ENCODE measurements around the gene JUP.

- no peak for TF ChIP-seq MAX (IDR thresholded peaks at IDR 0.05; ENCODE audit: low read depth)
- TF ChIP-seq CTCF (IDR thresholded peaks at IDR 0.05), result no peak
- no peak for TF ChIP-seq RAD21 (IDR thresholded peaks at IDR 0.05; ENCODE audit: low read length)
- no peak for TF ChIP-seq ELF1 (IDR thresholded peaks at IDR 0.05)
- TF ChIP-seq JUND (IDR thresholded peaks at IDR 0.05), result no peak
- TF ChIP-seq TAF1 (IDR thresholded peaks at IDR 0.05; ENCODE audit: borderline replicate concordance, low read depth, low read length), result no peak
- TF ChIP-seq REST (IDR thresholded peaks at IDR 0.05; ENCODE audit: low read depth, low read length), result no peak
- TF ChIP-seq YY1 (IDR thresholded peaks at IDR 0.05; ENCODE audit: low read depth), result no peak
- no peak for TF ChIP-seq GATA2 (CRISPR knock-in tag; IDR thresholded peaks at IDR 0.05)
- no peak for TF ChIP-seq USF2 (IDR thresholded peaks at IDR 0.05; ENCODE audit: borderline replicate concordance, low read depth, low read length)
- no peak for TF ChIP-seq EP300 (IDR thresholded peaks at IDR 0.05; ENCODE audit: borderline replicate concordance in 1 of 2, low read depth in 1 of 2, low read length in 1 of 2)
- no peak for TF ChIP-seq POLR2AphosphoS5 (IDR thresholded peaks at IDR 0.05; ENCODE audit: low read depth, low read length)
- TF ChIP-seq FOXJ3 (CRISPR knock-in tag; IDR thresholded peaks at IDR 0.05), result no peak
- TF ChIP-seq NRF1 (IDR thresholded peaks at IDR 0.05; ENCODE audit: low read depth, low read length), result no peak
These were observed 37.1 kb upstream of the JUP start for GRCh38 chr17:41823580-41823979.
